GM21825 (cell line): ENCODE data around the gene PPP2CA.

Source experiments
- ATAC-seq: cut with Tn5 transposase; IDR thresholded peaks from one replicate; pipeline ENCODE4 v1.9.1; 2021; ENCODE audit warnings: mild to moderate bottlenecking, moderate library complexity; ENCODE audit not compliant: unreplicated experiment

PPP2CA gene

DNA sequence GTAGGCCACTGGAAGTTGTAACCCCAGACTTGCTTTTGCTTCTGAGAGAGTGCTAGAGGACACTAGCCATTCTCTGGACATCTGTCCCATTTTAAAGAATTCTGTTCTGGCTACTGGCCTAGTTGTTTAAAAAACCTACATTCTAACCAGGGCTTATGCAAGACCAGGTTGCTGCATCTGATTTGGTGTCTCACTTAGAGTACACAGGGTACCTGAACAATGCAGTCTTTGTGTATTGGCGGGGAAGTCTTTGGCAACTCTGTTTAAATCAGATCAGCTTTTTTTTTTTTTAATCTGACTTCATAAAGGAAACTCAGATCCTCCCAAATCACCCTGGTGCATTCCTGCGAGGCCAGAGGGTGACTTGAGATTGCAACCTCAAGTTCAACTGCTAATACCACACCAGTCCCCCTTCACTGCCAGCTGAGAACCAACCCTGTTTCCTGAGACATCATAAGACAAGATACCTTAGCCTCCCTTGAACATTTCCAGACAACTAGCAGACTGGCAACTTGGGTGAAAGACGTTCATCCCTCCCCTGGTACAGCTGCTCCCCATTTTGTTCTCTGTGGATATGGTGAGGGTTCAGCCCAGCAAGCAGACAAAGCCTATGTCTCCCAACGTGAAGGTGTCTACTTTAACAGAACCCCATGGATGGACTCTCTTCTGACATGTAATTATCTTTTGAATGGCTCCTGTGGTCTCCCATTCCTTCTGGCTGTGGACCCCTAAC is 76.1 kb downstream of the PPP2CA start:
- no peak for ATAC-seq

DNA sequence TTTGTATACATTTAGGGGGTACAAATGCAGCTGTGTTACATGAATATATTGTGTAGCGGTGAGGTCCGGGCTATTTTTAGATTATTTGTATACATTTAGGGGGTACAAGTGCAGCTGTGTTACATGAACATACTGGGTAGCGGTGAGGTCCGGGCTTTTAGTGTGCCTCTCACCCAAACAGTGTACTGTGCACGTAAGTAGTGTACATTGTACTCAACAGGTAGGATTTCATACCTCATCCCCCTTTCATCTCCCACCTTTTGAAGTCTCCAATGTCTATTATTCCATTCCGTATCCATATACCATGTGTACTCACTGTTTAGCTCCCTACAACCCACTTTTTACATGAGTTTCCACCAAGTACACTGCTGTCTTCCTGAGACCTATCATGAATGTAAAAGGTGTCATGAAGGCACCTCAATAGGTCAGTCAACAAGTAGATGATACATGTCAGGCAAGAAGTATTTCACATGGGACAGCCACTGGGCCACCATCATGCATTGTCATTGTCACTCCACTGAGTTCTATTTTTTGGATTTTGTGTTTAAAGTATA is 76.8 kb downstream of the PPP2CA start:
- ATAC-seq: no peak

DNA sequence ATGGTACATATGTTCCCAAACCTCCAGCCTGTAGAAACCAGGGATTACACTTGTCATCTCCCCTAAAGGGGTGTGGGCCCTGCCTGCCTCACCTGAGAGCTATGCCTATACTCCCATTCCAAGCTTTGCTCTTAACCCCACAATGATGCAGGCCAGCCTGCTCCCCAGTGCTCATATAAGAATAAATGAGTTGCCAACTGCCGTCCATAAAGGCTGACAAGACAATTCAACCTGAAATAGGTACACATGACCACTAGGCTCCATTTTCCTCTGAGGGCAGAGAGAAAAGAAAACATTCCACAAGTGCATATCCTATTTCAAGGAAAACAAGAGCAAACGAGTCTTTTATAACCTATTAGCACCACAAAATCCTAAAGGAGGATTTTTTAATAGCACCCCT is 77.6 kb downstream of the PPP2CA start:
- ATAC-seq: no peak

DNA sequence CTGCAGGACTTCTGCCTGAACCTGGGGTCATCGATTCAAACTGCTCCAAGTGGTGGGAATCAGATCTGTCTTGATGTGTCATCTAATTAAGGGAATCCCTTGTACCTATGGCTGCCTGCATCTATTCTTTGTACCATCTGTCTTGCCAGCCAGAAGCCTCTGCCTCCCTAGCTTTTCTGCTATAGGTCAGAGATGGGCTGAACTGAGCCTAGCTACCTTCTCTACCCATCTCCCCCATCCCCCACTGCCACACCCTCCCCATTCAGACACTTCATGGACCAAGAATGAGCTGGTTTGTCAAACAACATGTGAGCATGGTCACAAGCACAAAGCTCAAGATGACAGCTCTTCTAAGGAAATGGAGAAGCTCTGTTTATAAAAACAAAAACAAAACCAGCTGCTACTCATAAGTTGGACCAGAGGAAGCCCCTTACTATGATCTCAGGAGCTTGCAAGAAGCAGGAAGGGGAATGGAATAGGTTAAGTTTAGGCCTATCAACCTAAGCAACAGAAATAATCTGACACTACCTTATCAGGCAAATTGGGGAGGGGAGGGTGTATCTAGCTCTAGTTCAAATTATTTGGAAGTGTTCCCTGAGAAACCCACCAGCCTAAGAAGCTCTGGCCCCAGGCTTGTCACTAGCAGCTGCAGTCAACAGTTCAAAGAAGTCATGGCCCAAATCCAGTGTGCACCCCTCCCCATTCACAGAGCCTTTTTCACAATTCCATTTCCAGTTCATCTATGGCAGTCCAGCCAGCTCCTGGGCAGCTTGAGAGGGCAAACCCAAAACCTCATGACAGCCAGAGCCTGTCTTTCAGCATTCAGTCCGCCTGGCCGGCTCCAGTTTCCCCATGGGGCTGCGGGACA is 79.0 kb downstream of the PPP2CA start:
- no peak for ATAC-seq

DNA sequence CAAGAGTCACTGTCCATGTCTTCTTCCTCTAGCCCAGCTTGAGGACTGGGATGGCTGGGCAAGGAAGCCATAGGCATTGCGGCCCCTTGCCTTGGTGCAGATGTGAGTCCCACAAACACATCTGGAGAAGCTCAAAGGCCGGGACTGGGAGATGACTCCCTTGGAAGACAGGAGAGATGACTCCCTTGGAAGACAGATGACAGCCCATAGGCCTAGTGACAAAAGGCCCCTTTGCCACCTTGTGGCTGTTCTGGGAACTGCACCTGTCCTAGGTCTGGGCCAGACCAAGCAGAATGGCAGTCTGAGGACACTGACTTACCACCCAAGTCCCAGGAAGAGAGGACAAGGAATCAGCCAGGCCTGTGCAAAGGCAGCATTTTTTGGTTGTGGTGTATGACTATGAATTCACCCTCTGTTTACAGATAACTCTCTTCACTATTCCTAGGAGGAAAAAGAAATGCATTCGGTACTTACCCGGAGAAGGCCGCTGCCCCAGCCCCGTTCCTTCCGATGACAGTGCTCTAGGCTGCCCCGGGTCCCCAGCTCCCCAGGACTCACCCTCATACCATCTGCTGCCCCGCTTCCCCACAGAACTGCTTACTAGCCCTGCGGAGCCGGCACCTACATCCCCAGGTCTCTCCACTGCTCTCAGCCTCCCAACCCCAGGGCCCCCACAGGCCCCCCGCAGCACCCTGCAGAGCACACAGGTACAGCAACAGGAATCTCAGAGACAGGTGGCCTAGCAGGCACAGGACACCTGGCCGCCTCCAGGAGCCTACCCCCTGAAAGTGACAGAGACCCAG is 79.9 kb downstream of the PPP2CA start:
- no peak for ATAC-seq

DNA sequence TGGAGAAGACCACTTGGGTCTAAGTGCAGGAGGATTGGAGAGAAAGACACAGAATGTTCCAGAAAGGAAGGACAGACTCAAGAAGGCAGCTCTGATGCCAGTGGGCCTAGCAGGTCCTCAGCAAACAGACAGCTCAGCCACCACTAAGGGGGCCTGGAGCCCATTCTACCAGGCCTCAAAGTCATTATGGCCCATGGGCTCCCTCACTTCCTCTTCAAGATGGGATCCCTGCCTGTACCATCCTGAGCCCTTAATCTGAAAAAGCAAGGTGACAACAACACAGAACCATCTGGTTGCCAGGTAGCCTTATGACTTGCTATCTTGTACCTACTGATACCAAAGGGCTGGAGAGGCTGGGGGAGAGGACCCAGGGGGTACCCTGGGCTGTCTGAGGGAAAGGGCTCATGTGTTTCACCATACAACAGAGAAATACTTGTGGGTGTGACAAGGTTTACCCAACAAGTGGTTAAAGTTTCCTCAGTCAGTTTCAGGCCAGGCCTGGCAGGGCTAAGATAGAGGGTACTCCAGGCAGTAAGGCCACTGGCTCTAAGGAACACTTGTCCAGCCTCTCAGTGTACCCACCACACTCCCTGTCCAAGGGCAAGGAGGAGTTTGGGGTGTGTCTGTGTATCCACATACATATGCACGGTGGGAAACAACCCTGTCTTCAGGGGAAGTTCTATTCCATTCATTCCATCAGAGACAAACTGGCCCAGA is 80.7 kb downstream of the PPP2CA start:
- ATAC-seq: no peak
